GM20000 (cell line): Measurements from ENCODE around the gene SEMA6B.
A peak's percentile ranks its signal among the peaks of the same experiment; 100 is the strongest.
"Not testable (repeated sequence)": the region's sequence is repeated elsewhere in the genome, so short reads cannot be mapped to it uniquely, and the experiment has no call there.

Experiments
- DNase-seq: peaks from one replicate; pipeline ENCODE4 v3.0.0; 2012; ENCODE audit warnings: low spot score
- TF ChIP-seq, protein P1 (sequence below): IDR thresholded peaks from 2 replicates; pipeline ENCODE4 v1.5.1; 2012; ENCODE audit warnings: mild to moderate bottlenecking, control low read depth; ENCODE audit errors: extremely low read depth, missing control alignments

The SEMA6B gene

GRCh38 chr19:4600893-4601292 is 41.4 kb upstream of the SEMA6B start:
- TF ChIP-seq, protein P1, sequence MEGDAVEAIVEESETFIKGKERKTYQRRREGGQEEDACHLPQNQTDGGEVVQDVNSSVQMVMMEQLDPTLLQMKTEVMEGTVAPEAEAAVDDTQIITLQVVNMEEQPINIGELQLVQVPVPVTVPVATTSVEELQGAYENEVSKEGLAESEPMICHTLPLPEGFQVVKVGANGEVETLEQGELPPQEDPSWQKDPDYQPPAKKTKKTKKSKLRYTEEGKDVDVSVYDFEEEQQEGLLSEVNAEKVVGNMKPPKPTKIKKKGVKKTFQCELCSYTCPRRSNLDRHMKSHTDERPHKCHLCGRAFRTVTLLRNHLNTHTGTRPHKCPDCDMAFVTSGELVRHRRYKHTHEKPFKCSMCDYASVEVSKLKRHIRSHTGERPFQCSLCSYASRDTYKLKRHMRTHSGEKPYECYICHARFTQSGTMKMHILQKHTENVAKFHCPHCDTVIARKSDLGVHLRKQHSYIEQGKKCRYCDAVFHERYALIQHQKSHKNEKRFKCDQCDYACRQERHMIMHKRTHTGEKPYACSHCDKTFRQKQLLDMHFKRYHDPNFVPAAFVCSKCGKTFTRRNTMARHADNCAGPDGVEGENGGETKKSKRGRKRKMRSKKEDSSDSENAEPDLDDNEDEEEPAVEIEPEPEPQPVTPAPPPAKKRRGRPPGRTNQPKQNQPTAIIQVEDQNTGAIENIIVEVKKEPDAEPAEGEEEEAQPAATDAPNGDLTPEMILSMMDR, result no peak
- DNase-seq, result no peak

GRCh38 chr19:4600082-4600481 is 40.6 kb upstream of the SEMA6B start:
- TF ChIP-seq, protein P1, result no peak
- no peak for DNase-seq

DNA sequence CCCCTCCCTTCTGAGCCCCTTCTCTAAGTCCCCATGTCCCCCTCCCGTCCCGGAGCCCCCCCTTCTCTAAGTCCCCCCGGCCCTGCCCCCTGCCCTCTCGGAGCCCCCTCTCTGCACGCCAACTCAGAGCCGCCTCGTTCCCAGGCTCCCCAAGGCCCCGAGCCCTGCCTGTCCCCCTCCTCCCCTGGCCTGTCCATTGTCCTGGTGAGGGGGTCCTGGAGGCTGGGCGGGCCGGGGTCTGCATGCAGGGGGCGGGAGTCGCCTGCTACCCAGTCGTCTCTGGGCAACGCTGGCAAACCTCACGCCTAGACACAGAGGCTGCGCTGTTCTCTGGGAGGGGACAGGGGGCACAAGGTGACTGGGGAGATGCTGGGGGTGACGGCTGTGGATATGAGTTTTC is 39.2 kb upstream of the SEMA6B start:
- TF ChIP-seq, protein P1, result no peak
- no peak for DNase-seq

GRCh38 chr19:4597975-4598671 is 38.6 kb upstream of the SEMA6B start:
- peak; percentile 88 for DNase-seq
- TF ChIP-seq, protein P1, result no peak

- TF ChIP-seq, protein P1, result no peak
- DNase-seq, result no peak
These were observed 37.9 kb upstream of the SEMA6B start for GRCh38 chr19:4597278-4597974.

GRCh38 chr19:4596033-4596904 is 36.8 kb upstream of the SEMA6B start:
- TF ChIP-seq, protein P1, result no peak
- no peak for DNase-seq

GRCh38 chr19:4595158-4595557 is 35.7 kb upstream of the SEMA6B start:
- not testable (repeated sequence) for DNase-seq
